Measurements from ENCODE around the gene TNPO3.
A peak's percentile ranks its signal among the peaks of the same experiment; 100 is the strongest.
"Not testable (repeated sequence)": the region's sequence is repeated elsewhere in the genome, so short reads cannot be mapped to it uniquely, and the experiment has no call there.

The TNPO3 gene

GRCh38 chr7:128915271-128915819 lies 139.6 kb downstream of the TNPO3 start:
- in situ Hi-C loops (cut with MboI; ENCODE audit: low sequenced_read_pairs, unreplicated experiment): loop anchor here (25.0 kb wide), 1 partner anchor 172 kb away; no protein-coding TSS in a partner anchor
- TF ChIP-seq CTCF (IDR thresholded peaks at IDR 0.05; ENCODE audit: borderline replicate concordance, control extremely low read depth, extremely low read depth, insufficient read depth, missing control alignments): no peak
- peak; percentile 47 for DNase-seq (ENCODE audit: low spot score)

GRCh38 chr7:128914566-128915151 lies 140.3 kb downstream of the TNPO3 start:
- TF ChIP-seq CTCF (IDR thresholded peaks at IDR 0.05; ENCODE audit: borderline replicate concordance, control extremely low read depth, extremely low read depth, insufficient read depth, missing control alignments): no peak
- peak; percentile 82 for DNase-seq (ENCODE audit: low spot score)
- in situ Hi-C loops (cut with MboI; ENCODE audit: low sequenced_read_pairs, unreplicated experiment): loop anchor here (25.0 kb wide), 1 partner anchor 173 kb away; no protein-coding TSS in a partner anchor

GRCh38 chr7:128913870-128914565 lies 140.9 kb downstream of the TNPO3 start:
- DNase-seq (ENCODE audit: low spot score): no peak
- TF ChIP-seq CTCF (IDR thresholded peaks at IDR 0.05; ENCODE audit: borderline replicate concordance, control extremely low read depth, extremely low read depth, insufficient read depth, missing control alignments): no peak
- in situ Hi-C loops (cut with MboI; ENCODE audit: low sequenced_read_pairs, unreplicated experiment): loop anchor here (25.0 kb wide), 1 partner anchor 173 kb away; no protein-coding TSS in a partner anchor

- DNase-seq (ENCODE audit: low spot score): not testable (repeated sequence)
- in situ Hi-C loops (cut with MboI; ENCODE audit: low sequenced_read_pairs, unreplicated experiment): loop anchor here (25.0 kb wide), 1 partner anchor 174 kb away; no protein-coding TSS in a partner anchor
These were observed 142.0 kb downstream of the TNPO3 start for GRCh38 chr7:128912709-128913495.

GRCh38 chr7:128912281-128912680 lies 142.6 kb downstream of the TNPO3 start:
- no peak for DNase-seq (ENCODE audit: low spot score)
- in situ Hi-C loops (cut with MboI; ENCODE audit: low sequenced_read_pairs, unreplicated experiment): loop anchor here (25.0 kb wide), 1 partner anchor 175 kb away; no protein-coding TSS in a partner anchor
- TF ChIP-seq CTCF (IDR thresholded peaks at IDR 0.05; ENCODE audit: borderline replicate concordance, control extremely low read depth, extremely low read depth, insufficient read depth, missing control alignments): no peak

GRCh38 chr7:128911423-128912031 lies 143.4 kb downstream of the TNPO3 start:
- DNase-seq (ENCODE audit: low spot score): no peak
- in situ Hi-C loops (cut with MboI; ENCODE audit: low sequenced_read_pairs, unreplicated experiment): loop anchor here (25.0 kb wide), 1 partner anchor 176 kb away; no protein-coding TSS in a partner anchor
- TF ChIP-seq CTCF (IDR thresholded peaks at IDR 0.05; ENCODE audit: borderline replicate concordance, control extremely low read depth, extremely low read depth, insufficient read depth, missing control alignments): no peak

Data from GM13976 (cell line).